B cell (primary cell): Measurements from ENCODE around the gene DOLPP1. TPM values are rescaled to one million over a fixed set of nuclear protein-coding genes. Genes with fewer than 3 reads are reported as not detected.

Experiments
- ATAC-seq: fragments of 200-7000 bp; cut with Tn5 transposase; one replicate; pipeline ENCODE4 v1.10.0; 2021; ENCODE audit warnings: low read depth, mild to moderate bottlenecking, moderate number of reproducible peaks, moderate library complexity
- CTCF ChIA-PET: fragments of 350-600 bp; sonication (Branson Sonifier 250); formaldehyde crosslinking; loops from one replicate; lab custom pipeline; 2021; ENCODE audit warnings: antibody characterized with exemption, inconsistent platforms; lab: Charles Lee
- POLR2A ChIA-PET: fragments of 350-600 bp; sonication (Branson Sonifier 250); formaldehyde crosslinking; loops from one replicate; lab custom pipeline; 2021; ENCODE audit warnings: antibody characterized with exemption; lab: Charles Lee
- DNase-seq: peaks from one replicate; pipeline ENCODE4 v3.0.0; 2013
- H2AFZ ChIP-seq: 2 replicates; pipeline ENCODE4 v1.6.1; 2012; ENCODE audit warnings: mild to moderate bottlenecking, low read depth, low read length; ENCODE audit not compliant: insufficient read depth, poor library complexity, severe bottlenecking
- H3K27ac ChIP-seq, 2 donors: 1 replicate in 1 of 2; 2 replicates in 1 of 2; pipeline ENCODE4 v1.5.1; 2012 to 2013; ENCODE audit warnings: low read length in 2 of 2, mild to moderate bottlenecking in 2 of 2, moderate library complexity in 1 of 2
- H3K27me3 ChIP-seq, 4 experiments: fragments of 200-600 bp in 1 of 4; sonication (generic) in 1 of 4; replicated peaks in 1 of 4; 1 replicate in 2 of 4; 2 replicates in 2 of 4; pipeline versions ENCODE4 v1.6.1 to v1.7.0; 2013 to 2016; ENCODE audit warnings: low read length in 3 of 4, mild to moderate bottlenecking in 2 of 4, mixed read lengths in 1 of 4, moderate library complexity in 1 of 4; ENCODE audit not compliant: insufficient read depth in 4 of 4, control insufficient read depth in 3 of 4; ENCODE audit errors: control extremely low read depth in 1 of 4
- H3K36me3 ChIP-seq, 2 experiments: replicated peaks in 1 of 2; 1 replicate in 1 of 2; 2 replicates in 1 of 2; pipeline versions ENCODE4 v1.6.1 to v1.7.1; 2013; ENCODE audit warnings: low read length in 1 of 2; ENCODE audit not compliant: insufficient read depth in 2 of 2, control insufficient read depth in 1 of 2; ENCODE audit errors: control extremely low read depth in 1 of 2, extremely low read depth in 1 of 2
- H3K4me1 ChIP-seq, 2 donors: fragments of 200-600 bp in 1 of 2; sonication (generic) in 1 of 2; 1 replicate in 1 of 2; 2 replicates in 1 of 2; pipeline versions ENCODE4 v1.5.1 to v1.6.1; 2013 to 2017; ENCODE audit warnings: low read length in 2 of 2; ENCODE audit not compliant: control insufficient read depth in 2 of 2, insufficient read depth in 2 of 2
- H3K4me2 ChIP-seq: replicated peaks from 2 replicates; pipeline ENCODE3; 2012; ENCODE audit warnings: mild to moderate bottlenecking, low read depth, low read length; ENCODE audit not compliant: poor library complexity, severe bottlenecking
- H3K4me3 ChIP-seq, 5 experiments: fragments of 200-600 bp in 1 of 5; sonication (generic) in 1 of 5; 1 replicate in 3 of 5; 2 replicates in 2 of 5; pipeline versions ENCODE4 v1.5.1 to v1.7.0; 2011 to 2016; ENCODE audit warnings: low read length in 4 of 5, mild to moderate bottlenecking in 4 of 5, low read depth in 2 of 5, control low read depth in 1 of 5, moderate library complexity in 1 of 5; ENCODE audit not compliant: insufficient read depth in 1 of 5; ENCODE audit errors: control extremely low read depth in 1 of 5, extremely low read depth in 1 of 5
- H3K79me2 ChIP-seq: fragments of 200-600 bp; sonication (generic); one replicate; pipeline ENCODE4 v1.6.0; 2016; ENCODE audit warnings: low read length; ENCODE audit not compliant: control insufficient read depth, insufficient read depth
- H3K9ac ChIP-seq: fragments of 200-600 bp; sonication (generic); 2 replicates; pipeline ENCODE4 v1.6.1; 2017; ENCODE audit warnings: mild to moderate bottlenecking, low read length, moderate library complexity
- H3K9me3 ChIP-seq, 3 donors: one replicate each; pipeline versions ENCODE4 v1.6.1 to v1.7.1; 2013; ENCODE audit warnings: low read length in 2 of 3; ENCODE audit not compliant: control insufficient read depth in 2 of 3, insufficient read depth in 1 of 3; ENCODE audit errors: control extremely low read depth in 1 of 3
- H4K20me1 ChIP-seq: 2 replicates; pipeline ENCODE4 v1.6.0; 2012; ENCODE audit warnings: mild to moderate bottlenecking, low read length; ENCODE audit not compliant: insufficient read depth, control insufficient read depth, poor library complexity, severe bottlenecking
- H3K27ac Mint-ChIP-seq: one replicate; pipeline ENCODE4 v1.8.0; 2021; ENCODE audit warnings: mixed read lengths
- H3K27me3 Mint-ChIP-seq: one replicate; pipeline ENCODE4 v1.8.0; 2021; ENCODE audit warnings: mixed read lengths
- H3K4me1 Mint-ChIP-seq: one replicate; pipeline ENCODE4 v1.8.0; 2021; ENCODE audit warnings: mixed read lengths
- H3K4me3 Mint-ChIP-seq: one replicate; pipeline ENCODE4 v1.8.0; 2021; ENCODE audit warnings: mixed read lengths
- H3K9me3 Mint-ChIP-seq: one replicate; pipeline ENCODE4 v1.8.0; 2022; ENCODE audit warnings: mixed read lengths; ENCODE audit not compliant: insufficient read depth
- CTCF ChIP-seq: fragments of 200-600 bp; IDR thresholded peaks from one replicate; pipeline ENCODE4 v1.8.0; 2022; ENCODE audit warnings: antibody characterized with exemption, mild to moderate bottlenecking
- EZH2 ChIP-seq: IDR thresholded peaks from 2 replicates; pipeline ENCODE4 v1.6.1; 2012; ENCODE audit warnings: borderline replicate concordance, low read depth, mild to moderate bottlenecking, moderate library complexity, low read length; ENCODE audit not compliant: insufficient read depth, poor library complexity, severe bottlenecking
- WGBS: methylation state at CpG from one replicate; pipeline ENCODE4 v1.1.5; 2013; ENCODE audit warnings: missing lambda C conversion rate; ENCODE audit not compliant: insufficient coverage; 5-methylcytosine and 5-hydroxymethylcytosine counted together
- intact Hi-C: fragments of 100-400 bp; cut with micrococcal nuclease; formaldehyde crosslinking; loops from one replicate; pipeline ENCODE4 v1.10.0; 2022
- polyA plus RNA-seq: library from polyadenylated mRNA; depleted of rRNA; stranded (reverse); fragments of >200 nt; gene quantifications from 2 replicates; pipeline ENCODE4 v1.2.3, GENCODE V29; 2012
- total RNA-seq, 2 donors: library from RNA; stranded (reverse); fragments of 120-200 nt in 1 of 2; gene quantifications; 1 replicate in 1 of 2; 2 replicates in 1 of 2; pipeline versions ENCODE4 v1.2.3 to v1.2.4, GENCODE V29; 2013 to 2022

DOLPP1 gene
- total and polyA plus RNA-seq, 2 donors (not counting 1 experiment from before 2014, with no cell fraction given): 4.7 to 8.6 TPM

- no peak overlapping the region for H3K9ac ChIP-seq
- no peak overlapping the region for H3K4me3 ChIP-seq
- no peaks in the 10 kb centered on the region for H4K20me1 ChIP-seq
- Mint-ChIP-seq H3K4me3 (no peak overlapping the region), H3K9me3 (no peaks in the 10 kb centered on the region), H3K27ac (peak overlapping the region; percentile 37), H3K4me1 (peaks cover 35% of the 10 kb centered on the region), H3K27me3 (no peaks in the 10 kb centered on the region)
- peaks cover 1 to 45% of the 10 kb centered on the region in 2 experiments for H3K36me3 ChIP-seq
- no peak overlapping the region for H3K27ac ChIP-seq
- ATAC-seq (no peak), DNase-seq (no peak)
- ChIA-PET CTCF (interaction anchor here (0.6 to 18.9 kb wide), 13 partner anchors 12 to 652 kb away, joined by 3 to 382 read pairs (median 10); partner anchors contain the start of genes C9orf50, IER5L and NTMT1), POLR2A (no interaction called here)
- H3K4me1 ChIP-seq: peaks cover 31 to 37% of the 10 kb centered on the region in 2 donors
- no peaks in the 10 kb centered on the region for H3K27me3 ChIP-seq
- H2AFZ ChIP-seq: no peak overlapping the region
- peaks cover 11% of the 10 kb centered on the region for H3K79me2 ChIP-seq
- 97% methylated on average over 10 of the region's 19 CpGs for WGBS
- no peaks in the 10 kb centered on the region for H3K9me3 ChIP-seq
- TF ChIP-seq EZH2 (no peak), CTCF (no peak)
- intact Hi-C loops: loop anchor here (2.0 kb wide), 1 partner anchor 57 kb away; the partner anchor contains the start of gene DOLPP1
- H3K4me2 ChIP-seq: no peak overlapping the region
These were observed 56.6 kb downstream of the DOLPP1 start for GRCh38 chr9:129137292-129138143.

DNA sequence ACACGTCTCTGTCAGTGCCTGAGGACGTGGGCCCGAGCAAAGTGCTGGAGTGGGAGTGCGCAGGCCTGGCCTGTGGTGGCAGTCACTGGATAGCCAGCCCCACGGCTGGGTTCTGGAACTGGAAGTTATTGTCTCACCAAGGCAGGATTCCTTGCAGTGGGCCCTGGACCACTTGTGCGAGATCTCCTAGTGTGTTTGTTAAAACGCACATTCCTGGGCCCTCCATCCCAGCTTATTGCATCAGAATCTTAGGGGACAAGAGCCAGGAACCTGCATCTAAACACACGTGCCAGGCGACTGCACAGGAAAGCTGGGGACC is 57.2 kb downstream of the DOLPP1 start:
- ChIA-PET CTCF (interaction anchor here (0.6 to 18.9 kb wide), 18 partner anchors 13 to 652 kb away, joined by 3 to 382 read pairs (median 10); partner anchors contain the start of genes C9orf50, CRAT, IER5L and NTMT1), POLR2A (interaction anchor here (2.5 kb wide), 1 partner anchor 36 kb away, joined by 15 read pairs; no protein-coding TSS in a partner anchor)
- Histone ChIP-seq H3K27me3 (no peaks in the 10 kb centered on the region), H3K79me2 (peaks cover 17% of the 10 kb centered on the region), H3K4me2 (no peak overlapping the region), H4K20me1 (peaks cover under 1% of the 10 kb centered on the region), H3K4me1 (peaks cover 37 to 43% of the 10 kb centered on the region in 2 donors), H3K9ac (no peak overlapping the region), H3K4me3 (no peak overlapping the region), H3K9me3 (no peaks in the 10 kb centered on the region), H3K27ac (no peak overlapping the region), H3K36me3 (peaks cover 1 to 50% of the 10 kb centered on the region in 2 experiments), H2AFZ (no peak overlapping the region)
- no peak for DNase-seq
- no peak for TF ChIP-seq EZH2
- TF ChIP-seq CTCF: no peak
- H3K27ac Mint-ChIP-seq: peak overlapping the region; percentile 26
- intact Hi-C loops: loop anchor here (2.0 kb wide), 1 partner anchor 57 kb away; the partner anchor contains the start of gene DOLPP1
- no peaks in the 10 kb centered on the region for H3K9me3 Mint-ChIP-seq
- no peaks in the 10 kb centered on the region for H3K27me3 Mint-ChIP-seq
- WGBS: 98% methylated on average over 9 of the region's 9 CpGs
- ATAC-seq: no peak
- H3K4me1 Mint-ChIP-seq: peaks cover 41% of the 10 kb centered on the region
- H3K4me3 Mint-ChIP-seq: no peak overlapping the region
